ENCODE measurements around the gene TJAP1.

Gene TJAP1

GRCh38 chr6:43509984-43510826 is 32.8 kb downstream of the TJAP1 start, which contains the start of gene LRRC73 (continued):
- TF ChIP-seq POU6F1 (CRISPR knock-in tag; IDR thresholded peaks at IDR 0.05; ENCODE audit: borderline replicate concordance, low read depth): no peak
- TF ChIP-seq ZNF70 (CRISPR knock-in tag; IDR thresholded peaks at IDR 0.05): no peak
- no peak for TF ChIP-seq CSDC2 (CRISPR knock-in tag; IDR thresholded peaks at IDR 0.05)
- no peak for TF ChIP-seq TCF4 (CRISPR knock-in tag; IDR thresholded peaks at IDR 0.05; ENCODE audit: borderline replicate concordance)
- TF ChIP-seq ARNTL (CRISPR knock-in tag; IDR thresholded peaks at IDR 0.05; ENCODE audit: borderline replicate concordance, low read depth): no peak
- TF ChIP-seq RARB (CRISPR knock-in tag; IDR thresholded peaks at IDR 0.05): no peak
- no peak for TF ChIP-seq CSRNP3 (CRISPR knock-in tag; IDR thresholded peaks at IDR 0.05)
- no peak for TF ChIP-seq ISL1 (CRISPR knock-in tag; IDR thresholded peaks at IDR 0.05)
- no peak for TF ChIP-seq ESRRG (CRISPR knock-in tag; IDR thresholded peaks at IDR 0.05)
- TF ChIP-seq PPARA (CRISPR knock-in tag; IDR thresholded peaks at IDR 0.05; ENCODE audit: borderline replicate concordance): no peak

GRCh38 chr6:43510827-43511163 is 33.4 kb downstream of the TJAP1 start:
- TF ChIP-seq RARB (CRISPR knock-in tag; IDR thresholded peaks at IDR 0.05) (no peak), ZFP3 (CRISPR knock-in tag; IDR thresholded peaks at IDR 0.05) (no peak), CSDC2 (CRISPR knock-in tag; IDR thresholded peaks at IDR 0.05) (no peak), ISL1 (CRISPR knock-in tag; IDR thresholded peaks at IDR 0.05) (no peak), CREB5 (CRISPR knock-in tag; IDR thresholded peaks at IDR 0.05; ENCODE audit: low read depth) (no peak), CSRNP3 (CRISPR knock-in tag; IDR thresholded peaks at IDR 0.05) (no peak), TOX (CRISPR knock-in tag; IDR thresholded peaks at IDR 0.05; ENCODE audit: borderline replicate concordance) (no peak)
- no peak for ATAC-seq

- no peak for ATAC-seq
Observed at GRCh38 chr6:43511824-43512415, 34.5 kb downstream of the TJAP1 start.

GRCh38 chr6:43515808-43516207 is 38.4 kb downstream of the TJAP1 start:
- no peak for TF ChIP-seq ARNTL (CRISPR knock-in tag; IDR thresholded peaks at IDR 0.05; ENCODE audit: borderline replicate concordance, low read depth)
- TF ChIP-seq GLIS3 (CRISPR knock-in tag; IDR thresholded peaks at IDR 0.05): no peak
- no peak for TF ChIP-seq ZFP3 (CRISPR knock-in tag; IDR thresholded peaks at IDR 0.05)
- no peak for TF ChIP-seq OSR1 (CRISPR knock-in tag; IDR thresholded peaks at IDR 0.05)
- TF ChIP-seq TOX (CRISPR knock-in tag; IDR thresholded peaks at IDR 0.05; ENCODE audit: borderline replicate concordance): no peak
- no peak for TF ChIP-seq POU6F1 (CRISPR knock-in tag; IDR thresholded peaks at IDR 0.05; ENCODE audit: borderline replicate concordance, low read depth)
- TF ChIP-seq PPARA (CRISPR knock-in tag; IDR thresholded peaks at IDR 0.05; ENCODE audit: borderline replicate concordance): no peak
- no peak for TF ChIP-seq ZNF565 (CRISPR knock-in tag; conservative IDR thresholded peaks at IDR 0.05; ENCODE audit: low read depth)
- no peak for TF ChIP-seq ESRRG (CRISPR knock-in tag; IDR thresholded peaks at IDR 0.05)
- no peak for TF ChIP-seq PATZ1 (CRISPR knock-in tag; IDR thresholded peaks at IDR 0.05; ENCODE audit: borderline replicate concordance)
- no peak for TF ChIP-seq SNAI2 (CRISPR knock-in tag; IDR thresholded peaks at IDR 0.05)
- no peak for TF ChIP-seq ZFP30 (CRISPR knock-in tag; IDR thresholded peaks at IDR 0.05)
- no peak for ATAC-seq

More at GRCh38 chr6:43511824-43512415, 34.5 kb downstream of the TJAP1 start:
- TF ChIP-seq TOX (CRISPR knock-in tag; IDR thresholded peaks at IDR 0.05; ENCODE audit: borderline replicate concordance) (no peak), ESRRG (CRISPR knock-in tag; IDR thresholded peaks at IDR 0.05) (no peak), ZFP30 (CRISPR knock-in tag; IDR thresholded peaks at IDR 0.05) (no peak)
